Measurements from ENCODE around the gene SPOCD1. TPM values are rescaled to one million over a fixed set of nuclear protein-coding genes. Genes with fewer than 3 reads are reported as not detected.

The SPOCD1 gene
- total and polyA plus RNA-seq, 2 experiments from 2014 or later: 1.4 to 7.3 TPM

GRCh38 chr1:31764312-31765040 is 51.3 kb downstream of the SPOCD1 start, which contains the start of gene ADGRB2:
ADGRB2 (minus strand) TSS chr1:31764340; CDS start chr1:31757221, 7,119 bp downstream.
- H3K4me1 ChIP-seq (ENCODE audit: low read depth): peaks cover 42% of the 10 kb centered on the region
- no peaks in the 10 kb centered on the region for H3K9me3 ChIP-seq (ENCODE audit: low read depth)
- peak in 1 of 2 donors; percentile 70 for DNase-seq (ENCODE audit: low read depth in 1 of 2, low spot score in 1 of 2)
- no peaks in the 10 kb centered on the region for H3K27me3 ChIP-seq
- H3K4me3 ChIP-seq: peak within 1 kb of the TSS; percentile 97
- no peak within 1 kb of the TSS for H3K27ac ChIP-seq
- TF ChIP-seq, protein P1, sequence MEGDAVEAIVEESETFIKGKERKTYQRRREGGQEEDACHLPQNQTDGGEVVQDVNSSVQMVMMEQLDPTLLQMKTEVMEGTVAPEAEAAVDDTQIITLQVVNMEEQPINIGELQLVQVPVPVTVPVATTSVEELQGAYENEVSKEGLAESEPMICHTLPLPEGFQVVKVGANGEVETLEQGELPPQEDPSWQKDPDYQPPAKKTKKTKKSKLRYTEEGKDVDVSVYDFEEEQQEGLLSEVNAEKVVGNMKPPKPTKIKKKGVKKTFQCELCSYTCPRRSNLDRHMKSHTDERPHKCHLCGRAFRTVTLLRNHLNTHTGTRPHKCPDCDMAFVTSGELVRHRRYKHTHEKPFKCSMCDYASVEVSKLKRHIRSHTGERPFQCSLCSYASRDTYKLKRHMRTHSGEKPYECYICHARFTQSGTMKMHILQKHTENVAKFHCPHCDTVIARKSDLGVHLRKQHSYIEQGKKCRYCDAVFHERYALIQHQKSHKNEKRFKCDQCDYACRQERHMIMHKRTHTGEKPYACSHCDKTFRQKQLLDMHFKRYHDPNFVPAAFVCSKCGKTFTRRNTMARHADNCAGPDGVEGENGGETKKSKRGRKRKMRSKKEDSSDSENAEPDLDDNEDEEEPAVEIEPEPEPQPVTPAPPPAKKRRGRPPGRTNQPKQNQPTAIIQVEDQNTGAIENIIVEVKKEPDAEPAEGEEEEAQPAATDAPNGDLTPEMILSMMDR (IDR thresholded peaks at IDR 0.05; ENCODE audit: low read depth, low read length): no peak
- H3K36me3 ChIP-seq: no peaks in the 10 kb centered on the region

- no peak overlapping the region for H3K27ac ChIP-seq
- H3K4me3 ChIP-seq: peak overlapping the region; percentile 97
- TF ChIP-seq, protein P1 (IDR thresholded peaks at IDR 0.05; ENCODE audit: low read depth, low read length): no peak
- no peaks in the 10 kb centered on the region for H3K36me3 ChIP-seq
- H3K4me1 ChIP-seq (ENCODE audit: low read depth): peaks cover 39% of the 10 kb centered on the region
- H3K9me3 ChIP-seq (ENCODE audit: low read depth): no peaks in the 10 kb centered on the region
- H3K27me3 ChIP-seq: no peaks in the 10 kb centered on the region
- DNase-seq (ENCODE audit: low read depth in 1 of 2, low spot score in 1 of 2): no peak
These were observed 52.0 kb downstream of the SPOCD1 start for GRCh38 chr1:31763671-31764311.

- no peak overlapping the region for H3K27ac ChIP-seq
- H3K9me3 ChIP-seq (ENCODE audit: low read depth): no peaks in the 10 kb centered on the region
- H3K4me1 ChIP-seq (ENCODE audit: low read depth): peaks cover 32% of the 10 kb centered on the region
- H3K4me3 ChIP-seq: peak overlapping the region; percentile 97
- TF ChIP-seq, protein P1 (IDR thresholded peaks at IDR 0.05; ENCODE audit: low read depth, low read length): peak; percentile 57
- no peaks in the 10 kb centered on the region for H3K36me3 ChIP-seq
- no peaks in the 10 kb centered on the region for H3K27me3 ChIP-seq
- DNase-seq (ENCODE audit: low read depth in 1 of 2, low spot score in 1 of 2): peak in 1 of 2 donors; percentile 92
These were observed 52.8 kb downstream of the SPOCD1 start for GRCh38 chr1:31762726-31763670.

GRCh38 chr1:31762323-31762722 is 53.5 kb downstream of the SPOCD1 start:
- Histone ChIP-seq H3K4me3 (peak overlapping the region; percentile 97), H3K4me1 (ENCODE audit: low read depth) (peaks cover 32% of the 10 kb centered on the region), H3K36me3 (no peaks in the 10 kb centered on the region), H3K27me3 (no peaks in the 10 kb centered on the region), H3K9me3 (ENCODE audit: low read depth) (no peaks in the 10 kb centered on the region), H3K27ac (peak overlapping the region; percentile 48)
- TF ChIP-seq, protein P1 (IDR thresholded peaks at IDR 0.05; ENCODE audit: low read depth, low read length): no peak
- DNase-seq (ENCODE audit: low read depth in 1 of 2, low spot score in 1 of 2): no peak

GRCh38 chr1:31761883-31762282 is 53.9 kb downstream of the SPOCD1 start:
- Histone ChIP-seq H3K4me3 (no peak overlapping the region), H3K36me3 (no peaks in the 10 kb centered on the region), H3K9me3 (ENCODE audit: low read depth) (no peaks in the 10 kb centered on the region), H3K27me3 (no peaks in the 10 kb centered on the region), H3K4me1 (ENCODE audit: low read depth) (peaks cover 32% of the 10 kb centered on the region), H3K27ac (peak overlapping the region; percentile 48)
- TF ChIP-seq, protein P1 (IDR thresholded peaks at IDR 0.05; ENCODE audit: low read depth, low read length): no peak
- DNase-seq (ENCODE audit: low read depth in 1 of 2, low spot score in 1 of 2): peak in 1 of 2 donors; percentile 47
